Inflammatory macrophage treated with lipopolysaccharide for 4 hours (primary cell): ENCODE data around the gene REPS2.
A peak's percentile ranks its signal among the peaks of the same experiment; 100 is the strongest.

Experiments used
- DNase-seq: peaks from one replicate; pipeline ENCODE4 v3.0.0-alpha.2; 2020

Gene REPS2

GRCh38 chrX:17007134-17007768, 60.8 kb downstream of the REPS2 start:
- DNase-seq = peak; percentile 26

- DNase-seq = no peak
Measured at GRCh38 chrX:17009856-17010625, 63.6 kb downstream of the REPS2 start.

GRCh38 chrX:17012465-17012864, 66.0 kb downstream of the REPS2 start:
- DNase-seq = no peak

GRCh38 chrX:17014216-17014615, 67.8 kb downstream of the REPS2 start:
- DNase-seq = no peak

GRCh38 chrX:17017134-17017533, 70.7 kb downstream of the REPS2 start:
- no peak for DNase-seq

GRCh38 chrX:17020356-17020755, 73.9 kb downstream of the REPS2 start:
- DNase-seq = no peak

- no peak for DNase-seq
Measured at GRCh38 chrX:17020851-17021821, 74.7 kb downstream of the REPS2 start.

GRCh38 chrX:17021851-17022604, 75.6 kb downstream of the REPS2 start:
- peak; percentile 38 for DNase-seq

- no peak for DNase-seq
Measured at GRCh38 chrX:17023661-17024060, 77.2 kb downstream of the REPS2 start.

GRCh38 chrX:17024886-17025285, 78.4 kb downstream of the REPS2 start:
- DNase-seq = peak; percentile 8

GRCh38 chrX:17025621-17026302, 79.3 kb downstream of the REPS2 start:
- DNase-seq = no peak

GRCh38 chrX:17027931-17028330, 81.5 kb downstream of the REPS2 start:
- no peak for DNase-seq

- no peak for DNase-seq
Measured at GRCh38 chrX:17028356-17028755, 81.9 kb downstream of the REPS2 start.

- DNase-seq = peak; percentile 16
Measured at GRCh38 chrX:17030092-17030491, 83.6 kb downstream of the REPS2 start.

GRCh38 chrX:17030580-17031270, 84.3 kb downstream of the REPS2 start:
- DNase-seq = no peak

- DNase-seq = no peak
Measured at GRCh38 chrX:17031827-17032226, 85.4 kb downstream of the REPS2 start.

GRCh38 chrX:17032351-17032750, 85.9 kb downstream of the REPS2 start:
- DNase-seq = no peak

GRCh38 chrX:17033225-17033624, 86.8 kb downstream of the REPS2 start:
- peak; percentile 14 for DNase-seq

- DNase-seq = no peak
Measured at GRCh38 chrX:17035111-17035510, 88.7 kb downstream of the REPS2 start.

- DNase-seq = peak; percentile 22
Measured at GRCh38 chrX:17036171-17036961, 89.9 kb downstream of the REPS2 start.
